ENCODE results near the gene MIEF2.

- TF ChIP-seq CTCF (IDR thresholded peaks at IDR 0.05) (no peak), POLR2A (IDR thresholded peaks at IDR 0.05) (no peak)
Observed at GRCh38 chr17:18256776-18257175, 3.7 kb upstream of the MIEF2 start.
